OCI-LY7 (cell line): ENCODE measurements around the gene TBC1D1. TPM values are rescaled to one million over a fixed set of nuclear protein-coding genes. Genes with fewer than 3 reads are reported as not detected.

Experiments used
- BruUV-seq: library from RNA; stranded (reverse); fragments of 400-500 nt; replicated peaks from 2 replicates; lab custom pipeline; 2021; lab: Mats Ljungman, UMichigan
- CTCF ChIA-PET: fragments of 300-600 bp; sonication (Branson Sonifier 250); formaldehyde crosslinking; loops from one replicate; lab custom pipeline; 2022; ENCODE audit warnings: antibody characterized with exemption; ENCODE audit not compliant: unreplicated experiment; lab: Charles Lee
- POLR2A ChIA-PET: fragments of 300-600 bp; sonication (Branson Sonifier 250); formaldehyde crosslinking; loops from one replicate; lab custom pipeline; 2022; ENCODE audit warnings: antibody characterized with exemption; lab: Charles Lee
- DNase-seq: peaks from one replicate; pipeline ENCODE4 v3.0.0-alpha.2; 2015; ENCODE audit warnings: low spot score
- H2AFZ ChIP-seq: fragments of 200-600 bp; sonication (generic), shearing (Covaris generic); 2 replicates; pipeline ENCODE4 v1.6.1; 2014; ENCODE audit warnings: mild to moderate bottlenecking, antibody characterized with exemption, low read length, moderate library complexity
- H3K27ac ChIP-seq: fragments of 200-600 bp; sonication (generic); 2 replicates; pipeline ENCODE4 v1.5.1; 2014; ENCODE audit warnings: mixed run types, low read depth, mild to moderate bottlenecking, moderate library complexity, low read length, inconsistent platforms; ENCODE audit not compliant: poor library complexity, severe bottlenecking
- H3K36me3 ChIP-seq: fragments of 200-600 bp; sonication (generic); 2 replicates; pipeline ENCODE4 v1.6.1; 2014; ENCODE audit warnings: mild to moderate bottlenecking, antibody characterized with exemption, low read length, moderate library complexity, mixed read lengths; ENCODE audit not compliant: insufficient read depth
- H3K4me1 ChIP-seq: fragments of 200-600 bp; sonication (generic); 2 replicates; pipeline ENCODE4 v1.5.1; 2014; ENCODE audit warnings: mild to moderate bottlenecking, low read length; ENCODE audit not compliant: insufficient read depth, poor library complexity, severe bottlenecking
- H3K4me2 ChIP-seq: fragments of 200-600 bp; sonication (generic); 2 replicates; pipeline ENCODE4 v1.6.1; 2014; ENCODE audit warnings: mild to moderate bottlenecking, low read length
- H3K4me3 ChIP-seq: fragments of 200-600 bp; sonication (generic); 2 replicates; pipeline ENCODE4 v1.5.1; 2014; ENCODE audit warnings: mild to moderate bottlenecking, low read depth, low read length; ENCODE audit not compliant: poor library complexity, severe bottlenecking
- H3K79me2 ChIP-seq: fragments of 200-600 bp; sonication (generic); 2 replicates; pipeline ENCODE4 v1.6.1; 2016; ENCODE audit warnings: low read depth, mild to moderate bottlenecking, low read length, moderate library complexity, mixed read lengths; ENCODE audit not compliant: insufficient read depth
- H3K9me2 ChIP-seq: fragments of 200-600 bp; sonication (generic); 2 replicates; pipeline ENCODE4 v1.6.1; 2016; ENCODE audit warnings: mild to moderate bottlenecking, low read length, mixed read lengths; ENCODE audit not compliant: insufficient read depth
- H3K9me3 ChIP-seq: fragments of 200-600 bp; sonication (generic); 2 replicates; pipeline ENCODE4 v1.6.1; 2014; ENCODE audit warnings: mild to moderate bottlenecking, mixed run types, low read length, mixed read lengths
- H4K20me1 ChIP-seq: fragments of 200-600 bp; sonication (generic); 2 replicates; pipeline ENCODE4 v1.6.1; 2014; ENCODE audit warnings: mild to moderate bottlenecking, antibody characterized with exemption, low read length, moderate library complexity, mixed read lengths; ENCODE audit not compliant: insufficient read depth
- CTCF ChIP-seq: fragments of 200-600 bp; sonication (generic); conservative IDR thresholded peaks from 2 replicates; pipeline ENCODE4 v1.5.1; 2014; ENCODE audit warnings: mild to moderate bottlenecking, antibody characterized with exemption, low read length, moderate library complexity, mixed read lengths
- EZH2phosphoT487 ChIP-seq: fragments of 200-600 bp; sonication (generic); IDR thresholded peaks from 2 replicates; pipeline ENCODE4 v1.6.1; 2018; ENCODE audit warnings: low read depth, borderline replicate concordance, mild to moderate bottlenecking, mixed run types, antibody characterized with exemption, low read length, moderate library complexity, mixed read lengths
- intact Hi-C: fragments of 100-400 bp; cut with micrococcal nuclease; formaldehyde crosslinking; loops from one replicate; pipeline ENCODE4 v1.10.0; 2022; ENCODE audit not compliant: unreplicated experiment
- total RNA-seq, 2 experiments: library from RNA; depleted of rRNA in 1 of 2; stranded (reverse); fragments of >200 nt in 1 of 2; shearing (Covaris generic) in 1 of 2; gene quantifications; 2 replicates each; pipeline ENCODE4 v1.2.3, GENCODE V29; 2014 to 2022

Gene TBC1D1
- total RNA-seq, 2 experiments from 2014 or later: 539 to 545 TPM

GRCh38 chr4:37991623-37992410, 100.9 kb downstream of the TBC1D1 start:
- Histone ChIP-seq H3K9me2 (no peaks in the 10 kb centered on the region), H3K79me2 (peaks cover 98% of the 10 kb centered on the region), H3K4me1 (peaks cover 98% of the 10 kb centered on the region), H4K20me1 (no peaks in the 10 kb centered on the region), H3K27ac (peak overlapping the region; percentile 98), H3K9me3 (no peaks in the 10 kb centered on the region), H3K36me3 (peaks cover 57% of the 10 kb centered on the region), H2AFZ (no peak overlapping the region), H3K4me3 (no peak overlapping the region), H3K4me2 (peak overlapping the region; percentile 76)
- no peak for DNase-seq
- intact Hi-C loops: loop anchor here (5.0 to 10.0 kb wide), 2 partner anchors 1040 to 1173 kb away; partner anchors contain the start of gene TMEM156
- POLR2A ChIA-PET: interaction anchor here (0.6 to 7.4 kb wide), 4 partner anchors 11 to 110 kb away, joined by 3 to 105 read pairs (median 3); no protein-coding TSS in a partner anchor
- BruUV-seq: no TSS peak
- TF ChIP-seq EZH2phosphoT487: no peak
- TF ChIP-seq CTCF: no peak
- CTCF ChIA-PET: no interaction called here

GRCh38 chr4:37993806-37994205, 102.9 kb downstream of the TBC1D1 start:
- BruUV-seq: no TSS peak
- H3K4me1 ChIP-seq: peaks cover 98% of the 10 kb centered on the region
- no peak overlapping the region for H2AFZ ChIP-seq
- peak overlapping the region; percentile 95 for H3K4me2 ChIP-seq
- peak overlapping the region; percentile 75 for H3K27ac ChIP-seq
- H3K79me2 ChIP-seq: peaks cover 98% of the 10 kb centered on the region
- ChIA-PET POLR2A (interaction anchor here (0.9 to 7.4 kb wide), 6 partner anchors 13 to 167 kb away, joined by 3 to 105 read pairs (median 4); partner anchors contain the start of gene PGM2), CTCF (interaction anchor here (0.8 kb wide), 1 partner anchor 15 kb away, joined by 3 read pairs; no protein-coding TSS in a partner anchor)
- H3K9me3 ChIP-seq: no peaks in the 10 kb centered on the region
- peak overlapping the region; percentile 61 for H3K4me3 ChIP-seq
- intact Hi-C loops: loop anchor here (2.0 to 10.0 kb wide), 3 partner anchors 15 to 1171 kb away; partner anchors contain the start of gene TMEM156
- H4K20me1 ChIP-seq: no peaks in the 10 kb centered on the region
- peaks cover 50% of the 10 kb centered on the region for H3K36me3 ChIP-seq
- no peak for DNase-seq
- H3K9me2 ChIP-seq: no peaks in the 10 kb centered on the region
- TF ChIP-seq EZH2phosphoT487 (no peak), CTCF (no peak)
